Measurements from ENCODE around the gene ATP13A2. TPM values are rescaled to one million over a fixed set of nuclear protein-coding genes. Genes with fewer than 3 reads are reported as not detected.
"Not testable (repeated sequence)": the region's sequence is repeated elsewhere in the genome, so short reads cannot be mapped to it uniquely, and the experiment has no call there.

ATP13A2 gene
- total and polyA plus RNA-seq, 2 experiments from 2014 or later: 29.6 to 32.4 TPM

DNA sequence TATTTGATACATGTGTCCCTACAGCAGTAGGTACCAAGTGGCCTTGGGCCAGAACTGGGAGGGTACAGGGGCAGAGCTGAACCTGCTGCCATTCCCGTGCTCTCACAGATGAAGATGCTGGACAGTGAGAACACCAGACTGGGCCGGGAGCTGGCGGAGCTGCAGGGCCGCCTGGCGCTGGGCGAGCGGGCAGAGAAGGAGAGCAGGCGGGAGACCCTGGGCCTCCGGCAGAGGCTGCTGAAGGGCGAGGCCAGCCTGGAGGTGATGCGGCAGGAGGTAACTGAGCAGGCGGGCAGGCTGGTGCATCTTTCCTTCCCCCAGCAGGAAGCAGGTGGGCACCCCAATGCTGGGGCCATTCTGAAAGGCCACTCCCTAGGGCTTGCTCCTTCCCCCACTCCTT is 53.3 kb downstream of the ATP13A2 start:
- Histone ChIP-seq H3K9ac (no peak overlapping the region), H3K36me3 (ENCODE audit: low read depth) (no peaks in the 10 kb centered on the region), H2AFZ (no peak overlapping the region), H3K79me2 (ENCODE audit: insufficient read depth) (no peaks in the 10 kb centered on the region), H3K9me2 (ENCODE audit: insufficient read depth) (no peaks in the 10 kb centered on the region), H3K4me3 (no peak overlapping the region), H4K20me1 (ENCODE audit: insufficient read depth) (no peaks in the 10 kb centered on the region), H3F3A (ENCODE audit: insufficient read depth) (peaks cover 7% of the 10 kb centered on the region; the same call in 1 of the 2 replicates), H3K27me3 (replicated peaks; ENCODE audit: insufficient read depth) (no peaks in the 10 kb centered on the region), H3K9me3 (ENCODE audit: low read depth) (no peaks in the 10 kb centered on the region), H3K4me1 (ENCODE audit: insufficient read depth) (no peaks in the 10 kb centered on the region), H3K27ac (no peak overlapping the region), H3K4me2 (ENCODE audit: unreplicated experiment) (no peak overlapping the region)
- no peak for TF ChIP-seq EZH2phosphoT487 (IDR thresholded peaks at IDR 0.05; ENCODE audit: insufficient read depth, low read depth)
- TF ChIP-seq EZH2 (IDR thresholded peaks at IDR 0.05; ENCODE audit: insufficient read depth, poor library complexity, severe bottlenecking): no peak
- DNase-seq: no peak
- in situ Hi-C loops (cut with MboI): no loop called here
- 93 to 94% methylated on average over 12 of the region's 12 CpGs for WGBS, 2 experiments (ENCODE audit: low coverage in 1 of 2, low lambda C conversion rate in 2 of 2, missing lambda C conversion rate in 2 of 2)

DNA sequence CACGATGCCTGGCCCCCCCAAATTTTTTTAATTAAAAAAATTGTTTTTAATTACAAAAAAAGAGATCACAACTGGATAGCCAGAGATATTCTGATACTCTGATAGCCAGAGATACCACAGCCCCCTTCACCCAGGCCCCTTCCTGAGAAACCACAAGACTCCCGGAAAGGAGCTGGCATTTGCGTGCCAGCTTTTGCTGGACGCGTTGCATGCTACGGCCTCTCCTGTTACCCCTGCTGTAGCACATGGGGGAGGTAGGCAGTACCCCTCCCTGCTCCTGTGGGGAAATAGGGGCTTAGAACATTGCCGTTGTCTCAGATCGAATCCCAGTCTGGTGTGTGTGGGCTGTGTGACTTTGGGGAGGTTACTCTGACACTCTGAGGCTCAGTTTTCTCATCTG is 54.0 kb downstream of the ATP13A2 start:
- in situ Hi-C loops (cut with MboI): no loop called here

DNA sequence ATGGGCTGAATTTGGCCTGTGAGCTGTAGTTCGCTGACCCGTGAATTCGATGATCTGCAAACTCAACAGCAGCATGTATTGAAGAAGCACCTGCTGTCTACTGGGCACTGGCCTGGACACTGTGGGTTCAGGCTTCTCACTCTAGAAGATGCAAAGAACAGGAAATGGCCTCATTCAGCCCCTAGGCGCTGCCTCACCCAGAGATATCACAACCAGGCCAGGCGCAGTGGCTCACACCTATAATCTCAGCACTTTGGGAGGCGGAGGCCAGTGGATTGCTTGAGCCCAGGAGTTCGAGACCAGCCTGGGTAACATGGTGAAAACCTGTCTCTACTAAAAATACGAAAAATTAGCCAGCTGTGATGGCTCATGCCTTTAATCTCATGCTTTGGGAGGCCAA is 55.0 kb downstream of the ATP13A2 start:
- Histone ChIP-seq H3K9me3 (ENCODE audit: low read depth) (no peaks in the 10 kb centered on the region), H3K9ac (no peak overlapping the region), H3K79me2 (ENCODE audit: insufficient read depth) (no peaks in the 10 kb centered on the region), H3F3A (ENCODE audit: insufficient read depth) (peaks cover 7% of the 10 kb centered on the region; the same call in 1 of the 2 replicates), H3K4me3 (no peak overlapping the region), H4K20me1 (ENCODE audit: insufficient read depth) (no peaks in the 10 kb centered on the region), H2AFZ (no peak overlapping the region), H3K9me2 (ENCODE audit: insufficient read depth) (no peaks in the 10 kb centered on the region), H3K4me1 (ENCODE audit: insufficient read depth) (no peaks in the 10 kb centered on the region), H3K36me3 (ENCODE audit: low read depth) (no peaks in the 10 kb centered on the region), H3K27ac (no peak overlapping the region), H3K4me2 (ENCODE audit: unreplicated experiment) (no peak overlapping the region), H3K27me3 (replicated peaks; ENCODE audit: insufficient read depth) (no peaks in the 10 kb centered on the region)
- no peak for DNase-seq
- WGBS, 2 experiments (ENCODE audit: low coverage in 1 of 2, low lambda C conversion rate in 2 of 2, missing lambda C conversion rate in 2 of 2): 97 to 98% methylated on average over 8 of the region's 8 CpGs
- in situ Hi-C loops (cut with MboI): no loop called here
- TF ChIP-seq EZH2 (IDR thresholded peaks at IDR 0.05; ENCODE audit: insufficient read depth, poor library complexity, severe bottlenecking): no peak

More for the DNA sequence above, 54.0 kb downstream of the ATP13A2 start:
- H3K4me1 ChIP-seq (ENCODE audit: insufficient read depth): no peaks in the 10 kb centered on the region
- H3K9me2 ChIP-seq (ENCODE audit: insufficient read depth): no peaks in the 10 kb centered on the region
- 94% methylated on average over 8 of the region's 8 CpGs for WGBS, 2 experiments (ENCODE audit: low coverage in 1 of 2, low lambda C conversion rate in 2 of 2, missing lambda C conversion rate in 2 of 2)
- TF ChIP-seq EZH2 (IDR thresholded peaks at IDR 0.05; ENCODE audit: insufficient read depth, poor library complexity, severe bottlenecking) (no peak), EZH2phosphoT487 (IDR thresholded peaks at IDR 0.05; ENCODE audit: insufficient read depth, low read depth) (no peak)
- no peaks in the 10 kb centered on the region for H3K9me3 ChIP-seq (ENCODE audit: low read depth)
- peaks cover 7% of the 10 kb centered on the region; the same call in 1 of the 2 replicates for H3F3A ChIP-seq (ENCODE audit: insufficient read depth)
- H3K9ac ChIP-seq: no peak overlapping the region
- H3K36me3 ChIP-seq (ENCODE audit: low read depth): no peaks in the 10 kb centered on the region
- no peaks in the 10 kb centered on the region for H3K79me2 ChIP-seq (ENCODE audit: insufficient read depth)
- no peaks in the 10 kb centered on the region for H3K27me3 ChIP-seq (replicated peaks; ENCODE audit: insufficient read depth)
- no peak overlapping the region for H3K27ac ChIP-seq
- H3K4me2 ChIP-seq (ENCODE audit: unreplicated experiment): no peak overlapping the region
- no peaks in the 10 kb centered on the region for H4K20me1 ChIP-seq (ENCODE audit: insufficient read depth)
- no peak overlapping the region for H3K4me3 ChIP-seq
- H2AFZ ChIP-seq: no peak overlapping the region
- no peak for DNase-seq

DNA sequence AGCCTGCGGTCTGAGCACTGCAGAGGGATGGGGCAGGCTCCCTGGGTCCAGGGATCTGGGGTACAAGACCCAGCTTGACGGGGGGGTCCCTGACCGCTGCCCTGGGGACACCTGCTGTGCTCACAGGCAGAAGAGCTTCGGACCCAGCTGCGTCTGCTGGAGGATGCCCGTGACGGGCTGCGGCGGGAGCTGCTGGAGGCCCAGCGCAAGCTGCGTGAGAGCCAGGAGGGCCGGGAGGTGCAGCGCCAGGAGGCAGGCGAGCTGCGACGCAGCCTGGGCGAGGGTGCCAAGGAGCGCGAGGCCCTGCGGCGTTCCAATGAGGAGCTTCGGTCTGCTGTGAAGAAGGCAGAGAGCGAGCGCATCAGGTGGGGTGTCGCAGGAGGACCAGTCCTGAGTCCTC is 56.5 kb downstream of the ATP13A2 start:
- Histone ChIP-seq H3K4me2 (ENCODE audit: unreplicated experiment) (no peak overlapping the region), H3K36me3 (ENCODE audit: low read depth) (no peaks in the 10 kb centered on the region), H3F3A (ENCODE audit: insufficient read depth) (peaks cover 4% of the 10 kb centered on the region; the same call in 1 of the 2 replicates), H2AFZ (no peak overlapping the region), H3K27ac (no peak overlapping the region), H3K4me3 (no peak overlapping the region), H3K9me3 (ENCODE audit: low read depth) (no peaks in the 10 kb centered on the region), H4K20me1 (ENCODE audit: insufficient read depth) (no peaks in the 10 kb centered on the region), H3K27me3 (replicated peaks; ENCODE audit: insufficient read depth) (no peaks in the 10 kb centered on the region), H3K4me1 (ENCODE audit: insufficient read depth) (no peaks in the 10 kb centered on the region), H3K79me2 (ENCODE audit: insufficient read depth) (no peaks in the 10 kb centered on the region), H3K9ac (no peak overlapping the region), H3K9me2 (ENCODE audit: insufficient read depth) (no peaks in the 10 kb centered on the region)
- in situ Hi-C loops (cut with MboI): no loop called here
- no peak for DNase-seq
- no peak for TF ChIP-seq EZH2 (IDR thresholded peaks at IDR 0.05; ENCODE audit: insufficient read depth, poor library complexity, severe bottlenecking)
- TF ChIP-seq EZH2phosphoT487 (IDR thresholded peaks at IDR 0.05; ENCODE audit: insufficient read depth, low read depth): no peak
- WGBS, 2 experiments (ENCODE audit: low coverage in 1 of 2, low lambda C conversion rate in 2 of 2, missing lambda C conversion rate in 2 of 2): 96 to 98% methylated on average over 25 of the region's 25 CpGs

DNA sequence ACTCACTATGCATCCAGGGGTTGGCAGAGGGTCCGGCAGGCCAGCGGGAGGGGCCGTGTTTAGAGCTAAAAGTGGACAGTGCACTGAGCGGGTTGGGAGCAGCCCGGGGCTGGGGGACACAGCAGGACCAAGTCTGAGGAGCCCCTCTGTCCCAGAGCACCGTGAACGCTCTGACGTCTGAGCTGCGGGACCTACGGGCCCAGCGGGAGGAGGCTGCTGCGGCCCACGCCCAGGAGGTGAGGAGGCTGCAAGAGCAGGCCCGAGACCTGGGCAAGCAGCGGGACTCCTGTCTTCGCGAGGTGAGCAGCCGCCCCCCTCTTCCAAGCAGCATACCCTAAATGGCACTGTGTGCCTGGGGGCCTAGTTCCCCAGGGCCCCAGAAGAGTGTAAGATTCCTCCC is 57.1 kb downstream of the ATP13A2 start:
- H3K36me3 ChIP-seq (ENCODE audit: low read depth): no peaks in the 10 kb centered on the region
- no peaks in the 10 kb centered on the region for H3K79me2 ChIP-seq (ENCODE audit: insufficient read depth)
- in situ Hi-C loops (cut with MboI): no loop called here
- no peak for DNase-seq
- peaks cover 3% of the 10 kb centered on the region; the same call in 1 of the 2 replicates for H3F3A ChIP-seq (ENCODE audit: insufficient read depth)
- no peak for TF ChIP-seq EZH2phosphoT487 (IDR thresholded peaks at IDR 0.05; ENCODE audit: insufficient read depth, low read depth)
- TF ChIP-seq EZH2 (IDR thresholded peaks at IDR 0.05; ENCODE audit: insufficient read depth, poor library complexity, severe bottlenecking): no peak
- no peak overlapping the region for H3K4me2 ChIP-seq (ENCODE audit: unreplicated experiment)
- WGBS, 2 experiments (ENCODE audit: low coverage in 1 of 2, low lambda C conversion rate in 2 of 2, missing lambda C conversion rate in 2 of 2): 97% methylated on average over 18 of the region's 18 CpGs
- H3K4me1 ChIP-seq (ENCODE audit: insufficient read depth): no peaks in the 10 kb centered on the region
- H4K20me1 ChIP-seq (ENCODE audit: insufficient read depth): no peaks in the 10 kb centered on the region
- no peak overlapping the region for H3K27ac ChIP-seq
- H3K27me3 ChIP-seq (replicated peaks; ENCODE audit: insufficient read depth): no peaks in the 10 kb centered on the region
- no peaks in the 10 kb centered on the region for H3K9me3 ChIP-seq (ENCODE audit: low read depth)
- H3K4me3 ChIP-seq: no peak overlapping the region
- no peak overlapping the region for H2AFZ ChIP-seq
- H3K9me2 ChIP-seq (ENCODE audit: insufficient read depth): no peaks in the 10 kb centered on the region
- no peak overlapping the region for H3K9ac ChIP-seq

DNA sequence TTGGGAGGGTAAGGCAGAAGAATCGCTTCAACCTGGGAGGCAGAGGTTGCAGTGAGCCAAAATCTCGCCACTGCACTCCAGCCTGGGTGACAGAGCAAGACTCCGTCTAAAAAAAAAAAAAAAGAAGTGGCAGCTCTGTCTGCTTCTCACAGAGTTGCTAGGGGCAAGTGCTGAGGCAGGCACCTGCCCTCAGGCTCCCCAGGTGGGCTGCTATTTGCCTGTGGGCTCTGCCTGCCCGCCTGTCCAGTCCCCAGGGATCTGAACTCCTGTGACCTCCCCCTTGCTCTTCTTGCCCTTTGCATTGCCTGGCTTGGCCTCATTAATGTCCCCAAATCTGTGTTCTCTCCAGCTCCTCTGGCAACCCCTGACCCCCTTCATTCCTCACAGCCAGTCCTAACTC is 59.4 kb downstream of the ATP13A2 start:
- H3K9me3 ChIP-seq (ENCODE audit: low read depth); H3K4me3 ChIP-seq; H3K9ac ChIP-seq; H3K4me1 ChIP-seq (ENCODE audit: insufficient read depth); in situ Hi-C loops (cut with MboI); H3F3A ChIP-seq (ENCODE audit: insufficient read depth); H3K4me2 ChIP-seq (ENCODE audit: unreplicated experiment); H3K36me3 ChIP-seq (ENCODE audit: low read depth); H2AFZ ChIP-seq; H3K9me2 ChIP-seq (ENCODE audit: insufficient read depth); H4K20me1 ChIP-seq (ENCODE audit: insufficient read depth); DNase-seq; H3K79me2 ChIP-seq (ENCODE audit: insufficient read depth); H3K27me3 ChIP-seq (replicated peaks; ENCODE audit: insufficient read depth); H3K27ac ChIP-seq: not testable (repeated sequence)
- 91 to 99% methylated on average over 4 of the region's 4 CpGs for WGBS, 2 experiments (ENCODE audit: low coverage in 1 of 2, low lambda C conversion rate in 2 of 2, missing lambda C conversion rate in 2 of 2)

DNA sequence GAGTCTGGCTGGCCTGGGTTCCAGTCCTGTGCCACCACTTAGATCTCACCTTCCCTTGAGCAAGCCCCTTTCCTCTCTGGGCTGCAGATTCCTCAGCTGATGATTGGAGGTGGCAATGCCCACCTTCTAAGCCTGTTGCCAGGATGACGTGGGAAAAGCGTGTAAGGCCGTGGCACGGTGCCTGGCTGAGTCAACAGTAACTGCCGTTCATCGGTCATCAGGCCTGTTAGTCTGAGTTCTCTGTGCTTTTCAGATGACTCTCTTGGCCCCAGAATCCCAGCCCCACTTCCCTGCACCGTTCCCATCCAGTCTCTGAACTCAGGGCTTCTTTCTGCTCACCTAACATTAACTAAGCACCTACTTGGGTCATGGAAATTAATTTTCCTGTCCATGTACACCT is 62.7 kb downstream of the ATP13A2 start:
- not testable (repeated sequence) for H3K27me3 ChIP-seq (replicated peaks; ENCODE audit: insufficient read depth); H2AFZ ChIP-seq; H3K4me1 ChIP-seq (ENCODE audit: insufficient read depth); H3K9me3 ChIP-seq (ENCODE audit: low read depth); H3K79me2 ChIP-seq (ENCODE audit: insufficient read depth); H4K20me1 ChIP-seq (ENCODE audit: insufficient read depth); H3K9me2 ChIP-seq (ENCODE audit: insufficient read depth); H3F3A ChIP-seq (ENCODE audit: insufficient read depth); H3K36me3 ChIP-seq (ENCODE audit: low read depth); H3K4me3 ChIP-seq; H3K4me2 ChIP-seq (ENCODE audit: unreplicated experiment)
- H3K9ac ChIP-seq: peak overlapping the region; percentile 34; the same call in 1 of the 2 replicates
- H3K27ac ChIP-seq: peak overlapping the region; percentile 53
- in situ Hi-C loops (cut with MboI): loop anchor here (10.0 kb wide), 1 partner anchor 344 kb away; no protein-coding TSS in a partner anchor
- WGBS, 2 experiments (ENCODE audit: low coverage in 1 of 2, low lambda C conversion rate in 2 of 2, missing lambda C conversion rate in 2 of 2): 11 to 25% methylated on average over 7 of the region's 7 CpGs
- peak; percentile 93 for DNase-seq
